ENCODE measurements around the gene DENND1A. TPM values are rescaled to one million over a fixed set of nuclear protein-coding genes. Genes with fewer than 3 reads are reported as not detected.
A peak's percentile ranks its signal among the peaks of the same experiment; 100 is the strongest.

Gene DENND1A
- total and polyA plus RNA-seq, 2 of the 13 experiments (the other 11 are each of a cell fraction or from before 2014, with no cell fraction given): 14.8 to 30.1 TPM

DNA sequence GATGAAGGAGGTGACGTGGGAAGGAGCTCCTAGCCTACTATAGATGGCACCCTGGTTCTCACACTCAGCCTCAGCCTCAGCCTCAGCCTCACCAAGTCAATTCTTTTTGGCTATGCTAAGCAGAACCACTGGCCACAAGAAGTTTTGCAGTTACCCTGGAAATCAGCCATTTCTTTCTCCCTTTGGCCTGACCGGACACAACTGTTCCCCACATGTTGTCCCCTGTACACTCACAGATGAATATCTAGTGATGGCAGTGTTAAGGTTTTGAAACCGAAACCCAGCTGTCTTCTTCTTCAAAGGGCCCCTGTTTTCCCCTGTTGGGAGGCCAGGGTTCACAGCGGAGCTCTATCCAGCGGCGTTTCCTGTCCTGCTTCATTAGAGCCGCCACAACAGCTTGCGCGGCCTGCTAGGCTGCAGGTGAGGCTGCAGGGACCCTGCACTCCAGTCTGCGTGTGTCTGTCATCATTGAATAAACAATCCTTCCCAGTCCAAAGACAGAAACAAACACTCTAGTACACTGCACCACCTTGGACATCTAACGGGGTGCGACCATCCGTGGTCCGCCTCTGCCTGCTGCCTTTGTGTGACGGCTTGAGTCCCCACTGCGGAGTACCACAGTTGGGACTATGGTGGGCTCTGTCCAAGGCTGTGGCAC, 250.5 kb downstream of the DENND1A start (continued):
- TF ChIP-seq, protein P1, sequence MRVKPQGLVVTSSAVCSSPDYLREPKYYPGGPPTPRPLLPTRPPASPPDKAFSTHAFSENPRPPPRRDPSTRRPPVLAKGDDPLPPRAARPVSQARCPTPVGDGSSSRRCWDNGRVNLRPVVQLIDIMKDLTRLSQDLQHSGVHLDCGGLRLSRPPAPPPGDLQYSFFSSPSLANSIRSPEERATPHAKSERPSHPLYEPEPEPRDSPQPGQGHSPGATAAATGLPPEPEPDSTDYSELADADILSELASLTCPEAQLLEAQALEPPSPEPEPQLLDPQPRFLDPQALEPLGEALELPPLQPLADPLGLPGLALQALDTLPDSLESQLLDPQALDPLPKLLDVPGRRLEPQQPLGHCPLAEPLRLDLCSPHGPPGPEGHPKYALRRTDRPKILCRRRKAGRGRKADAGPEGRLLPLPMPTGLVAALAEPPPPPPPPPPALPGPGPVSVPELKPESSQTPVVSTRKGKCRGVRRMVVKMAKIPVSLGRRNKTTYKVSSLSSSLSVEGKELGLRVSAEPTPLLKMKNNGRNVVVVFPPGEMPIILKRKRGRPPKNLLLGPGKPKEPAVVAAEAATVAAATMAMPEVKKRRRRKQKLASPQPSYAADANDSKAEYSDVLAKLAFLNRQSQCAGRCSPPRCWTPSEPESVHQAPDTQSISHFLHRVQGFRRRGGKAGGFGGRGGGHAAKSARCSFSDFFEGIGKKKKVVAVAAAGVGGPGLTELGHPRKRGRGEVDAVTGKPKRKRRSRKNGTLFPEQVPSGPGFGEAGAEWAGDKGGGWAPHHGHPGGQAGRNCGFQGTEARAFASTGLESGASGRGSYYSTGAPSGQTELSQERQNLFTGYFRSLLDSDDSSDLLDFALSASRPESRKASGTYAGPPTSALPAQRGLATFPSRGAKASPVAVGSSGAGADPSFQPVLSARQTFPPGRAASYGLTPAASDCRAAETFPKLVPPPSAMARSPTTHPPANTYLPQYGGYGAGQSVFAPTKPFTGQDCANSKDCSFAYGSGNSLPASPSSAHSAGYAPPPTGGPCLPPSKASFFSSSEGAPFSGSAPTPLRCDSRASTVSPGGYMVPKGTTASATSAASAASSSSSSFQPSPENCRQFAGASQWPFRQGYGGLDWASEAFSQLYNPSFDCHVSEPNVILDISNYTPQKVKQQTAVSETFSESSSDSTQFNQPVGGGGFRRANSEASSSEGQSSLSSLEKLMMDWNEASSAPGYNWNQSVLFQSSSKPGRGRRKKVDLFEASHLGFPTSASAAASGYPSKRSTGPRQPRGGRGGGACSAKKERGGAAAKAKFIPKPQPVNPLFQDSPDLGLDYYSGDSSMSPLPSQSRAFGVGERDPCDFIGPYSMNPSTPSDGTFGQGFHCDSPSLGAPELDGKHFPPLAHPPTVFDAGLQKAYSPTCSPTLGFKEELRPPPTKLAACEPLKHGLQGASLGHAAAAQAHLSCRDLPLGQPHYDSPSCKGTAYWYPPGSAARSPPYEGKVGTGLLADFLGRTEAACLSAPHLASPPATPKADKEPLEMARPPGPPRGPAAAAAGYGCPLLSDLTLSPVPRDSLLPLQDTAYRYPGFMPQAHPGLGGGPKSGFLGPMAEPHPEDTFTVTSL (CRISPR knock-in tag; IDR thresholded peaks at IDR 0.05; ENCODE audit: borderline replicate concordance): peak; percentile 90; the same call in 1 of the 2 replicates
- TF ChIP-seq ZFP82 (CRISPR knock-in tag; IDR thresholded peaks at IDR 0.05; ENCODE audit: borderline replicate concordance): no peak
- no peak for TF ChIP-seq MAZ (IDR thresholded peaks at IDR 0.05; ENCODE audit: borderline replicate concordance, low read depth, low read length)
- TF ChIP-seq MAZ (CRISPR knock-in tag; IDR thresholded peaks at IDR 0.05; ENCODE audit: low read depth): no peak
- no peak for TF ChIP-seq ZSCAN31 (CRISPR knock-in tag; IDR thresholded peaks at IDR 0.05; ENCODE audit: low read depth)
- TF ChIP-seq ZFP36 (IDR thresholded peaks at IDR 0.05; ENCODE audit: borderline replicate concordance, low read depth, low read length, partially characterized antibody): no peak
- TF ChIP-seq ZNF749 (CRISPR knock-in tag; IDR thresholded peaks at IDR 0.05; ENCODE audit: borderline replicate concordance): no peak
- TF ChIP-seq, protein P2, sequence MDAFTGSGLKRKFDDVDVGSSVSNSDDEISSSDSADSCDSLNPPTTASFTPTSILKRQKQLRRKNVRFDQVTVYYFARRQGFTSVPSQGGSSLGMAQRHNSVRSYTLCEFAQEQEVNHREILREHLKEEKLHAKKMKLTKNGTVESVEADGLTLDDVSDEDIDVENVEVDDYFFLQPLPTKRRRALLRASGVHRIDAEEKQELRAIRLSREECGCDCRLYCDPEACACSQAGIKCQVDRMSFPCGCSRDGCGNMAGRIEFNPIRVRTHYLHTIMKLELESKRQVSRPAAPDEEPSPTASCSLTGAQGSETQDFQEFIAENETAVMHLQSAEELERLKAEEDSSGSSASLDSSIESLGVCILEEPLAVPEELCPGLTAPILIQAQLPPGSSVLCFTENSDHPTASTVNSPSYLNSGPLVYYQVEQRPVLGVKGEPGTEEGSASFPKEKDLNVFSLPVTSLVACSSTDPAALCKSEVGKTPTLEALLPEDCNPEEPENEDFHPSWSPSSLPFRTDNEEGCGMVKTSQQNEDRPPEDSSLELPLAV (CRISPR knock-in tag; conservative IDR thresholded peaks at IDR 0.05; ENCODE audit: low read depth): no peak
- no peak for TF ChIP-seq ZNF562 (CRISPR knock-in tag; IDR thresholded peaks at IDR 0.05; ENCODE audit: borderline replicate concordance)
- TF ChIP-seq ZKSCAN8 (CRISPR knock-in tag; IDR thresholded peaks at IDR 0.05; ENCODE audit: borderline replicate concordance): 0 out of 2 replicates have a peak, but pooled peaks have one; percentile 53
- no peak for TF ChIP-seq ZFAT (CRISPR knock-in tag; conservative IDR thresholded peaks at IDR 0.05)
- no peak for TF ChIP-seq ZNF570 (CRISPR knock-in tag; IDR thresholded peaks at IDR 0.05; ENCODE audit: borderline replicate concordance)
- TF ChIP-seq ZNF234 (CRISPR knock-in tag; conservative IDR thresholded peaks at IDR 0.05): no peak
- no peak for TF ChIP-seq SMAD9 (CRISPR knock-in tag; IDR thresholded peaks at IDR 0.05)
- TF ChIP-seq XRCC5 (optimal IDR thresholded peaks at IDR 0.05; ENCODE audit: low read length): no peak
- no peak for TF ChIP-seq DMAP1 (CRISPR knock-in tag; IDR thresholded peaks at IDR 0.05)
- no peak for TF ChIP-seq HMGA1 (CRISPR knock-in tag; conservative IDR thresholded peaks at IDR 0.05)
- no peak for TF ChIP-seq TOPORS (CRISPR knock-in tag; IDR thresholded peaks at IDR 0.05)
- no peak for TF ChIP-seq ZNF138 (CRISPR knock-in tag; IDR thresholded peaks at IDR 0.05; ENCODE audit: low read depth)
- TF ChIP-seq KLF6 (CRISPR knock-in tag; IDR thresholded peaks at IDR 0.05): no peak
- no peak for TF ChIP-seq GATAD1 (CRISPR knock-in tag; IDR thresholded peaks at IDR 0.05)
- TF ChIP-seq ZNF431 (CRISPR knock-in tag; IDR thresholded peaks at IDR 0.05; ENCODE audit: borderline replicate concordance, low read depth): no peak
- peak; percentile 82; the same call in 1 of the 2 replicates for TF ChIP-seq FOXK1 (CRISPR knock-in tag; IDR thresholded peaks at IDR 0.05; ENCODE audit: borderline replicate concordance, low read depth)
- TF ChIP-seq NCOA2 (CRISPR knock-in tag; IDR thresholded peaks at IDR 0.05): peak; percentile 44; the same call in 1 of the 2 replicates
- TF ChIP-seq STAG1 (CRISPR knock-in tag; IDR thresholded peaks at IDR 0.05): peak; percentile 20; the same call in 1 of the 2 replicates
